H1 (cell line): Measurements from ENCODE around the gene MIXL1. TPM values are rescaled to one million over a fixed set of nuclear protein-coding genes. Genes with fewer than 3 reads are reported as not detected.
A peak's percentile ranks its signal among the peaks of the same experiment; 100 is the strongest.

Experiments
- CTCF ChIA-PET: fragments of 300-600 bp; sonication (Branson Sonifier 250); formaldehyde crosslinking; loops from one replicate; lab custom pipeline; 2021; ENCODE audit not compliant: partially characterized antibody; lab: Charles Lee
- POLR2A ChIA-PET: fragments of 300-600 bp; sonication (Branson Sonifier 250); formaldehyde crosslinking; loops from one replicate; lab custom pipeline; 2021; ENCODE audit warnings: inconsistent platforms; ENCODE audit not compliant: partially characterized antibody; lab: Charles Lee
- DNase-seq, 2 experiments: peaks; one replicate each; pipeline versions ENCODE4 v3.0.0 to v3.0.0-alpha.2; 2010 to 2022; ENCODE audit warnings: low spot score in 2 of 2, low read depth in 1 of 2, mixed read lengths in 1 of 2
- FAIRE-seq: peaks from 2 replicates; lab custom pipeline; 2011; peaks lifted over from hg19 to GRCh38; lab: Jason Lieb, UNC
- H2AFZ ChIP-seq: 2 replicates; pipeline ENCODE4 v1.8.1; 2012; ENCODE audit warnings: low read length, inconsistent platforms
- H2AK5ac ChIP-seq: 2 replicates; pipeline ENCODE4 v1.6.1; 2013; ENCODE audit warnings: low read depth, low read length
- H2BK120ac ChIP-seq: replicated peaks from 2 replicates; pipeline ENCODE3; 2013; ENCODE audit warnings: low read depth, low read length, inconsistent platforms
- H2BK12ac ChIP-seq: 2 replicates; pipeline ENCODE4 v1.6.1; 2013; ENCODE audit warnings: low read depth, low read length
- H2BK15ac ChIP-seq: 2 replicates; pipeline ENCODE4 v1.6.1; 2013; ENCODE audit warnings: low read length
- H2BK20ac ChIP-seq: 2 replicates; pipeline ENCODE4 v1.6.1; 2013; ENCODE audit warnings: low read length
- H2BK5ac ChIP-seq: 2 replicates; pipeline ENCODE4 v1.6.1; 2013; ENCODE audit warnings: low read depth, low read length
- H3K14ac ChIP-seq: 2 replicates; pipeline ENCODE4 v1.6.1; 2013; ENCODE audit warnings: inconsistent platforms; ENCODE audit not compliant: insufficient read length
- H3K18ac ChIP-seq: 2 replicates; pipeline ENCODE4 v1.6.1; 2013; ENCODE audit warnings: low read length; ENCODE audit errors: extremely low read depth
- H3K23ac ChIP-seq: 2 replicates; pipeline ENCODE4 v1.6.1; 2013; ENCODE audit warnings: inconsistent platforms; ENCODE audit not compliant: insufficient read length
- H3K23me2 ChIP-seq: 2 replicates; pipeline ENCODE4 v1.6.1; 2013; ENCODE audit warnings: low read depth, low read length
- H3K27ac ChIP-seq: 2 replicates; pipeline ENCODE4 v1.6.1; 2011; ENCODE audit warnings: low read depth, low read length, inconsistent platforms
- H3K27me3 ChIP-seq, 4 experiments: replicated peaks in 1 of 4; 1 replicate in 1 of 4; 2 replicates in 3 of 4; pipeline versions ENCODE4 v1.6.1 to v1.8.1; 2011 to 2013; ENCODE audit warnings: low read length in 3 of 4, mild to moderate bottlenecking in 3 of 4, inconsistent platforms in 2 of 4, mixed read lengths in 2 of 4, moderate library complexity in 1 of 4; ENCODE audit not compliant: control insufficient read depth in 3 of 4, insufficient read depth in 3 of 4; ENCODE audit errors: extremely low read depth in 1 of 4
- H3K36me3 ChIP-seq, 4 experiments: 2 replicates each; pipeline versions ENCODE4 v1.6.1 to v1.8.1; 2011 to 2013; ENCODE audit warnings: mild to moderate bottlenecking in 4 of 4, low read length in 3 of 4, moderate library complexity in 2 of 4, control low read depth in 1 of 4, inconsistent platforms in 1 of 4; ENCODE audit not compliant: insufficient read depth in 4 of 4, control insufficient read depth in 2 of 4
- H3K4ac ChIP-seq: replicated peaks from 2 replicates; pipeline ENCODE3; 2013; ENCODE audit warnings: low read length, low read depth, mixed read lengths, inconsistent platforms; ENCODE audit not compliant: insufficient read length
- H3K4me1 ChIP-seq, 4 experiments: replicated peaks in 1 of 4; 1 replicate in 1 of 4; 2 replicates in 3 of 4; pipeline versions ENCODE4 v1.6.1 to v1.8.1; 2011 to 2013; ENCODE audit warnings: low read length in 3 of 4, inconsistent platforms in 2 of 4, mixed read lengths in 1 of 4; ENCODE audit not compliant: insufficient read depth in 4 of 4, control insufficient read depth in 3 of 4
- H3K4me2 ChIP-seq, 2 experiments: 2 replicates each; pipeline versions ENCODE4 v1.6.1 to v1.8.1; 2011 to 2013; ENCODE audit warnings: low read depth in 2 of 2, low read length in 2 of 2, control low read depth in 1 of 2, inconsistent platforms in 1 of 2, mild to moderate bottlenecking in 1 of 2; ENCODE audit not compliant: insufficient read depth in 1 of 2
- H3K4me3 ChIP-seq, 4 experiments: fragments of 200-600, 300-600 bp in 1 of 4; sonication (generic), shearing (Covaris generic), sonication (Bioruptor Twin) in 1 of 4; 2 replicates each; pipeline versions ENCODE4 v1.5.1 to v1.8.1; 2011 to 2016; ENCODE audit warnings: low read length in 4 of 4, low read depth in 3 of 4, control low read depth in 2 of 4, inconsistent platforms in 2 of 4, mild to moderate bottlenecking in 2 of 4, mixed read lengths in 1 of 4, moderate library complexity in 1 of 4; ENCODE audit not compliant: insufficient read depth in 2 of 4; ENCODE audit errors: extremely low read depth in 1 of 4
- H3K56ac ChIP-seq: replicated peaks from 2 replicates; pipeline ENCODE3; 2013; ENCODE audit warnings: low read depth, mild to moderate bottlenecking, mixed read lengths, low read length, inconsistent platforms; ENCODE audit not compliant: insufficient read length
- H3K79me1 ChIP-seq: 2 replicates; pipeline ENCODE4 v1.6.1; 2013; ENCODE audit warnings: low read depth, low read length, control low read depth
- H3K79me2 ChIP-seq, 2 experiments: 2 replicates each; pipeline versions ENCODE4 v1.6.1 to v1.8.1; 2012 to 2013; ENCODE audit warnings: low read length in 2 of 2, mild to moderate bottlenecking in 2 of 2, inconsistent platforms in 1 of 2; ENCODE audit not compliant: insufficient read depth in 2 of 2, control insufficient read depth in 1 of 2
- H3K9ac ChIP-seq, 4 experiments: replicated peaks in 1 of 4; 1 replicate in 1 of 4; 2 replicates in 3 of 4; pipeline versions ENCODE4 v1.6.1 to v1.8.1; 2011 to 2013; ENCODE audit warnings: low read depth in 3 of 4, low read length in 3 of 4, control low read depth in 2 of 4, mild to moderate bottlenecking in 2 of 4, moderate library complexity in 2 of 4, inconsistent platforms in 1 of 4; ENCODE audit errors: extremely low read depth in 1 of 4
- H3K9me3 ChIP-seq, 2 experiments: 2 replicates each; pipeline versions ENCODE4 v1.6.1 to v1.8.1; 2012 to 2013; ENCODE audit warnings: mild to moderate bottlenecking in 2 of 2, moderate library complexity in 2 of 2, control low read depth in 1 of 2, inconsistent platforms in 1 of 2, low read depth in 1 of 2, low read length in 1 of 2, mixed read lengths in 1 of 2; ENCODE audit not compliant: insufficient read depth in 2 of 2
- H4K20me1 ChIP-seq, 2 experiments: replicated peaks in 1 of 2; 2 replicates each; pipeline versions ENCODE3 to v1.8.1; 2011 to 2013; ENCODE audit warnings: inconsistent platforms in 2 of 2, low read length in 2 of 2, mild to moderate bottlenecking in 1 of 2; ENCODE audit not compliant: insufficient read depth in 2 of 2, control insufficient read depth in 1 of 2
- H4K5ac ChIP-seq: 2 replicates; pipeline ENCODE4 v1.6.1; 2013; ENCODE audit warnings: low read length, low read depth, mixed read lengths, inconsistent platforms; ENCODE audit not compliant: insufficient read length
- H4K8ac ChIP-seq: 2 replicates; pipeline ENCODE4 v1.8.0; 2013; ENCODE audit warnings: mild to moderate bottlenecking, moderate library complexity, low read length, inconsistent platforms; ENCODE audit not compliant: insufficient read depth; ENCODE audit errors: extremely low read depth
- H4K91ac ChIP-seq: replicated peaks from 2 replicates; pipeline ENCODE3; 2013; ENCODE audit warnings: low read length, mixed read lengths, inconsistent platforms; ENCODE audit not compliant: insufficient read length
- EGR1 ChIP-seq: IDR thresholded peaks from 2 replicates; pipeline ENCODE4 v1.6.1; 2011; ENCODE audit warnings: low read depth, low read length, borderline replicate concordance
- GTF2F1 ChIP-seq: IDR thresholded peaks from 2 replicates; pipeline ENCODE4 v1.6.1; 2012; ENCODE audit warnings: low read depth, low read length, improper control_type of control experiment, borderline replicate concordance
- KDM1A ChIP-seq: fragments of 200-600, 300-600 bp; sonication (generic); IDR thresholded peaks from 2 replicates; pipeline ENCODE4 v1.7.1; 2016; ENCODE audit warnings: mild to moderate bottlenecking, low read length, borderline replicate concordance
- RXRA ChIP-seq: IDR thresholded peaks from 2 replicates; pipeline ENCODE4 v1.6.1; 2011; ENCODE audit warnings: low read depth, mild to moderate bottlenecking, low read length, moderate library complexity; ENCODE audit not compliant: insufficient read depth
- SP2 ChIP-seq: IDR thresholded peaks from 2 replicates; pipeline ENCODE4 v1.6.1; 2012; ENCODE audit warnings: mild to moderate bottlenecking, low read length, inconsistent platforms
- YY1 ChIP-seq: IDR thresholded peaks from 2 replicates; pipeline ENCODE4 v1.6.1; 2011; ENCODE audit warnings: low read depth, mild to moderate bottlenecking, low read length
- WGBS, 2 experiments: shearing (Covaris generic) in 1 of 2; methylation state at CpG; one replicate each; pipeline versions ENCODE4 v1.1.6 to v1.1.7; 2013 to 2015; ENCODE audit warnings: low lambda C conversion rate in 2 of 2, mixed read lengths in 2 of 2, inconsistent platforms in 1 of 2, low coverage in 1 of 2, missing lambda C conversion rate in 1 of 2; ENCODE audit not compliant: insufficient replicate concordance in 2 of 2, insufficient coverage in 1 of 2, insufficient read length in 1 of 2; ENCODE audit errors: extremely low coverage in 1 of 2, missing lambda C conversion rate in 1 of 2; 5-methylcytosine and 5-hydroxymethylcytosine counted together
- polyA plus RNA-seq, 7 experiments: library from polyadenylated mRNA; depleted of rRNA in 3 of 7; stranded (reverse) in 5 of 7; unstranded in 2 of 7; fragments of >200 nt in 5 of 7; fragments of 200-250 nt in 2 of 7; gene quantifications; 1 replicate in 5 of 7; 2 replicates in 1 of 7; 4 replicates in 1 of 7; pipeline versions ENCODE4 v1.2.1 to v1.2.3, GENCODE V29; 2011 to 2013; ENCODE audit warnings: missing spikeins in 2 of 7, mixed read lengths in 2 of 7
- total RNA-seq: library from RNA; stranded (reverse); fragmentation: NEBNext Ultra II Directional; extraction: Animal tissue kit (Norgen Biotek cat#: 25700); gene quantifications from 2 replicates; pipeline ENCODE4 v1.2.1, GENCODE V29; 2021

Gene MIXL1
- total and polyA plus RNA-seq, 2 of the 8 experiments (the other 6 are each of a cell fraction or from before 2014, with no cell fraction given) = 1.5 to 1.8 TPM

GRCh38 chr1:226187380-226187779 lies 36.1 kb upstream of the MIXL1 start:
- Histone ChIP-seq H3K23me2 (no peaks in the 10 kb centered on the region; the same call in 1 of the 2 replicates), H3K23ac (no peak overlapping the region), H4K20me1 (peaks cover 0 to 2% of the 10 kb centered on the region in 2 experiments), H3K4me3 (peak overlapping the region; percentile 65 to 90 (median 79); a peak in 7 of 8 replicates), H4K91ac (no peak overlapping the region), H3K4ac (no peak overlapping the region), H3K14ac (no peak overlapping the region), H3K36me3 (peaks cover 0 to 4% (median 0%) of the 10 kb centered on the region in 4 experiments; a peak in 1 of 8 replicates), H3K27ac (no peak overlapping the region), H2AK5ac (no peak overlapping the region), H3K79me1 (peaks cover 6% of the 10 kb centered on the region; the same call in 1 of the 2 replicates), H3K9ac (no peak overlapping the region), H2BK5ac (0 out of 2 replicates have a peak overlapping the region, but pooled peaks have one; percentile 69), H3K4me1 (peaks cover 0 to 4% (median 3%) of the 10 kb centered on the region in 4 experiments; a peak in 3 of 7 replicates), H3K18ac (no peak overlapping the region), H3K9me3 (no peaks in the 10 kb centered on the region), H3K56ac (no peak overlapping the region), H3K27me3 (no peaks in the 10 kb centered on the region), H2BK120ac (no peak overlapping the region)
- POLR2A ChIA-PET = interaction anchor here (1.0 kb wide), 1 partner anchor 65 kb away, joined by 4 read pairs; no protein-coding TSS in a partner anchor
- WGBS, 2 experiments = 89% methylated on average over 6 of the region's 7 CpGs; no CpG with 5 or more reads in 1 of the 2 experiments
- DNase-seq = no peak
- CTCF ChIA-PET = interaction anchor here (1.0 to 1.1 kb wide), 2 partner anchors 10 to 15 kb away, joined by 3 read pairs; no protein-coding TSS in a partner anchor
- no peak for TF ChIP-seq SP2
- TF ChIP-seq YY1 = no peak
- no peak for TF ChIP-seq KDM1A
- TF ChIP-seq EGR1 = no peak
- TF ChIP-seq GTF2F1 = no peak
- TF ChIP-seq RXRA = no peak
- TF ChIP-seq, all 59 proteins: peak for 0
- no peak overlapping the region for H2BK12ac ChIP-seq
- H2BK20ac ChIP-seq = no peak overlapping the region
- H4K8ac ChIP-seq = no peak overlapping the region
- peak overlapping the region; percentile 19 for H4K5ac ChIP-seq
- no peak overlapping the region for H2BK15ac ChIP-seq
- H3K79me2 ChIP-seq = peaks cover 3 to 35% of the 10 kb centered on the region in 2 experiments; a peak in 3 of 4 replicates
- FAIRE-seq = no peak
- peak overlapping the region; percentile 79 to 82 for H3K4me2 ChIP-seq
- no peak overlapping the region for H2AFZ ChIP-seq
